HepG2 (cell line): ENCODE results near the gene TMBIM6. TPM values are rescaled to one million over a fixed set of nuclear protein-coding genes. Genes with fewer than 3 reads are reported as not detected.

Experiments
- KDM2A ChIP-seq: sonication (generic); formaldehyde crosslinking; IDR thresholded peaks from 2 replicates; pipeline ENCODE4 v1.4.0; 2020; ENCODE audit warnings: low read depth, missing genetic modification reagents, borderline replicate concordance
- NRL ChIP-seq: sonication (generic); formaldehyde crosslinking; IDR thresholded peaks from 2 replicates; pipeline ENCODE4 v1.5.0; 2020; ENCODE audit warnings: missing genetic modification reagents, mild to moderate bottlenecking, moderate library complexity, borderline replicate concordance
- REXO4 ChIP-seq: sonication (generic); formaldehyde crosslinking; IDR thresholded peaks from 2 replicates; pipeline ENCODE4 v1.8.0; 2022; ENCODE audit warnings: missing genetic modification reagents, mild to moderate bottlenecking, borderline replicate concordance
- SNRNP70 ChIP-seq: fragments of 200-400 bp; formaldehyde crosslinking; IDR thresholded peaks from 2 replicates; pipeline ENCODE4 v1.6.1; 2017; ENCODE audit warnings: mild to moderate bottlenecking, low read depth, low read length, moderate library complexity
- SOX6 ChIP-seq, 2 experiments: fragments of 450-650 bp in 1 of 2; sonication (generic) in 1 of 2; formaldehyde crosslinking in 1 of 2; IDR thresholded peaks; 2 replicates each; pipeline versions ENCODE4 v1.4.0 to v1.6.1; 2017 to 2020; ENCODE audit warnings: antibody characterized with exemption in 1 of 2, mild to moderate bottlenecking in 1 of 2, missing genetic modification reagents in 1 of 2
- SPEN ChIP-seq: sonication (generic); formaldehyde crosslinking; IDR thresholded peaks from 2 replicates; pipeline ENCODE4 v1.5.1; 2020; ENCODE audit warnings: low read depth, mild to moderate bottlenecking, missing genetic modification reagents
- TMF1 ChIP-seq: sonication (generic); formaldehyde crosslinking; IDR thresholded peaks from 2 replicates; pipeline ENCODE4 v1.8.1; 2022; ENCODE audit warnings: low read depth, missing genetic modification reagents
- WIZ ChIP-seq: sonication (generic); formaldehyde crosslinking; IDR thresholded peaks from 2 replicates; pipeline ENCODE4 v1.5.1; 2020; ENCODE audit warnings: mild to moderate bottlenecking, missing genetic modification reagents
- ZNF317 ChIP-seq: sonication (generic); formaldehyde crosslinking; IDR thresholded peaks from 2 replicates; pipeline ENCODE4 v1.5.0; 2020; ENCODE audit warnings: mild to moderate bottlenecking, missing genetic modification reagents
- ZNF333 ChIP-seq: sonication (generic); formaldehyde crosslinking; IDR thresholded peaks from 2 replicates; pipeline ENCODE4 v1.4.0; 2020; ENCODE audit warnings: mild to moderate bottlenecking, missing genetic modification reagents, borderline replicate concordance
- ZNF776 ChIP-seq: sonication (generic); formaldehyde crosslinking; IDR thresholded peaks from 2 replicates; pipeline ENCODE4 v1.4.0; 2020; ENCODE audit warnings: mild to moderate bottlenecking, missing genetic modification reagents
- ZNF878 ChIP-seq: sonication (generic); formaldehyde crosslinking; IDR thresholded peaks from 2 replicates; pipeline ENCODE4 v1.8.1; 2023; ENCODE audit warnings: mild to moderate bottlenecking, missing genetic modification reagents, moderate library complexity
- polyA plus RNA-seq, 8 experiments: library from polyadenylated mRNA; depleted of rRNA in 3 of 8; stranded (reverse) in 7 of 8; unstranded in 1 of 8; fragments of >200 nt; fragmentation: Illumina TruSeq in 4 of 8; extraction: Trizol in 4 of 8; gene quantifications; 2 replicates each; pipeline versions ENCODE4 v1.2.1 to v1.2.3, GENCODE V29; 2011 to 2016; ENCODE audit warnings: low read depth in 4 of 8, missing spikeins in 1 of 8, mixed read lengths in 1 of 8; ENCODE audit not compliant: insufficient read depth in 1 of 8
- total RNA-seq, 5 experiments: library from RNA; depleted of rRNA; stranded (reverse); fragments of >200 nt; fragmentation: Illumina TruSeq; extraction: Trizol; gene quantifications; 2 replicates each; pipeline ENCODE4 v1.2.3, GENCODE V29; 2016; ENCODE audit warnings: low read depth in 1 of 5
- TF ChIP-seq, protein P1 (sequence below): sonication (generic); formaldehyde crosslinking; IDR thresholded peaks from 2 replicates; pipeline ENCODE4 v1.4.0; 2020; ENCODE audit warnings: missing genetic modification reagents
- TF ChIP-seq, protein P2 (sequence below): sonication (generic); formaldehyde crosslinking; IDR thresholded peaks from 2 replicates; pipeline ENCODE4 v1.5.1; 2020; ENCODE audit warnings: mild to moderate bottlenecking, missing genetic modification reagents
- TF ChIP-seq, protein P3 (sequence below): sonication (generic); formaldehyde crosslinking; conservative IDR thresholded peaks from 2 replicates; pipeline ENCODE4 v1.8.0; 2022; ENCODE audit warnings: low read depth, missing genetic modification reagents
- TF ChIP-seq, protein P4 (sequence below): sonication (generic); formaldehyde crosslinking; IDR thresholded peaks from 2 replicates; pipeline ENCODE4 v1.9.0; 2022; ENCODE audit warnings: low read depth, missing genetic modification reagents
- TF ChIP-seq, protein P5 (sequence below): fragments of 450-650 bp; IDR thresholded peaks from 2 replicates; pipeline ENCODE4 v1.6.1; 2017; ENCODE audit warnings: mild to moderate bottlenecking

The TMBIM6 gene
- total and polyA plus RNA-seq, 2 of the 13 experiments (the other 11 are each of a cell fraction or from before 2014, with no cell fraction given) = 412 to 468 TPM

DNA sequence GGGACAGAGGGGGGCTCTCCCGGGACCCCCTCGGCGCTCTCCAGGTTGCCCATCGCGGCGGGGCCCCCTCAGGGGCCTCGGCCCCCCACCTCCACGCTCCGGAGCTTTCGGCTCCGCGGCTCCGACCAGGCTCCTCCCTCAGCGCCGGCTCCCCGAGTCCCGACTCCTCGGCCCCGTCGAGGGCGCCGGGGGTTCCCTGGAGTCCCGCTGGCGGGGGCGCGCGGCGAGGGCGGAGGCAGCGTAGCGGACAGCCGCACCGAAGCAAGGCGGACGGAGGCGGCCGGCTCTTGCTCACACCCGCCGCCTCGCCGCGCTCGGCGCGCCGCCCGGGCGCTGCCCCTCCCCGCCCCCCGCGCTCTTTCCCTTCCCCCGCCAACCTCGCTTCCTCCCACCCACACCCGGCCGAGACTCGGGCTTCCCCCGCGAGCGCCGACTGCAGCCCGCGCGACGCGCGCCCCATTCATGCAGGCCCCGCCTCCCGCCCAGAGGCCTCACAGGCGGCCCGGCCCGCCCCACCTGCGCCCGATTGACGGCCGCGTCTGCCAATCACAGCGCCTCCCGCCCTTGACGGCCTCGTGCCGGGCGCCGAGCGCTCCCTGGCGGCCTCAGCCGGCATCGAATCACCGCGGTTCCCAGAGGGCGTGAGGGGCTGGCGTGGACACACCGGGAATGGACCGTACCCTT is 34.1 kb upstream of the TMBIM6 start, which contains the start of gene FMNL3 (continued):
- TF ChIP-seq, protein P1, sequence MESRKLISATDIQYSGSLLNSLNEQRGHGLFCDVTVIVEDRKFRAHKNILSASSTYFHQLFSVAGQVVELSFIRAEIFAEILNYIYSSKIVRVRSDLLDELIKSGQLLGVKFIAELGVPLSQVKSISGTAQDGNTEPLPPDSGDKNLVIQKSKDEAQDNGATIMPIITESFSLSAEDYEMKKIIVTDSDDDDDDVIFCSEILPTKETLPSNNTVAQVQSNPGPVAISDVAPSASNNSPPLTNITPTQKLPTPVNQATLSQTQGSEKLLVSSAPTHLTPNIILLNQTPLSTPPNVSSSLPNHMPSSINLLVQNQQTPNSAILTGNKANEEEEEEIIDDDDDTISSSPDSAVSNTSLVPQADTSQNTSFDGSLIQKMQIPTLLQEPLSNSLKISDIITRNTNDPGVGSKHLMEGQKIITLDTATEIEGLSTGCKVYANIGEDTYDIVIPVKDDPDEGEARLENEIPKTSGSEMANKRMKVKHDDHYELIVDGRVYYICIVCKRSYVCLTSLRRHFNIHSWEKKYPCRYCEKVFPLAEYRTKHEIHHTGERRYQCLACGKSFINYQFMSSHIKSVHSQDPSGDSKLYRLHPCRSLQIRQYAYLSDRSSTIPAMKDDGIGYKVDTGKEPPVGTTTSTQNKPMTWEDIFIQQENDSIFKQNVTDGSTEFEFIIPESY (CRISPR knock-in tag) = peak; percentile 82
- TF ChIP-seq TMF1 (CRISPR knock-in tag) (peak; percentile 79; the same call in 1 of the 2 replicates), SNRNP70 (no peak), WIZ (no peak), KDM2A (peak; percentile 83), ZNF333 (no peak), ZNF776 (no peak), SOX6 (IDR thresholded peaks at IDR 0.05) (no peak), SOX6 (CRISPR knock-in tag; IDR thresholded peaks at IDR 0.05) (no peak), REXO4 (CRISPR knock-in tag) (no peak), ZNF878 (peak; percentile 68; the same call in 1 of the 2 replicates), NRL (CRISPR knock-in tag) (peak; percentile 83; the same call in 1 of the 2 replicates), SPEN (CRISPR knock-in tag) (peak; percentile 86), ZNF317 (CRISPR knock-in tag) (no peak)
- TF ChIP-seq, protein P2, sequence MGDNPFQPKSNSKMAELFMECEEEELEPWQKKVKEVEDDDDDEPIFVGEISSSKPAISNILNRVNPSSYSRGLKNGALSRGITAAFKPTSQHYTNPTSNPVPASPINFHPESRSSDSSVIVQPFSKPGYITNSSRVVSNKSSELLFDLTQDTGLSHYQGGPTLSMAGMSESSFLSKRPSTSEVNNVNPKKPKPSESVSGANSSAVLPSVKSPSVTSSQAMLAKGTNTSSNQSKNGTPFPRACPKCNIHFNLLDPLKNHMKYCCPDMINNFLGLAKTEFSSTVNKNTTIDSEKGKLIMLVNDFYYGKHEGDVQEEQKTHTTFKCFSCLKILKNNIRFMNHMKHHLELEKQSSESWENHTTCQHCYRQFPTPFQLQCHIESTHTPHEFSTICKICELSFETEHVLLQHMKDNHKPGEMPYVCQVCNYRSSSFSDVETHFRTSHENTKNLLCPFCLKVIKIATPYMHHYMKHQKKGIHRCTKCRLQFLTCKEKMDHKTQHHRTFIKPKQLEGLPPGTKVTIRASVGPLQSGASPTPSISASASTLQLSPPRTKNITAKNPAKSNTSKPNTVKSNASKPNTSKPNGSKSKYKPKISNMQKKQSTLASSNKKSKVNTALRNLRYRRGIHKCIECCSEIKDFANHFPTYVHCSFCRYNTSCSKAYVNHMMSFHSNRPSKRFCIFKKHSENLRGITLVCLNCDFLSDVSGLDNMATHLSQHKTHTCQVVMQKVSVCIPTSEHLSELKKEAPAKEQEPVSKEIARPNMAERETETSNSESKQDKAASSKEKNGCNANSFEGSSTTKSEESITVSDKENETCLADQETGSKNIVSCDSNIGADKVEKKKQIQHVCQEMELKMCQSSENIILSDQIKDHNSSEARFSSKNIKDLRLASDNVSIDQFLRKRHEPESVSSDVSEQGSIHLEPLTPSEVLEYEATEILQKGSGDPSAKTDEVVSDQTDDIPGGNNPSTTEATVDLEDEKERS (CRISPR knock-in tag) = no peak
- TF ChIP-seq, protein P3, sequence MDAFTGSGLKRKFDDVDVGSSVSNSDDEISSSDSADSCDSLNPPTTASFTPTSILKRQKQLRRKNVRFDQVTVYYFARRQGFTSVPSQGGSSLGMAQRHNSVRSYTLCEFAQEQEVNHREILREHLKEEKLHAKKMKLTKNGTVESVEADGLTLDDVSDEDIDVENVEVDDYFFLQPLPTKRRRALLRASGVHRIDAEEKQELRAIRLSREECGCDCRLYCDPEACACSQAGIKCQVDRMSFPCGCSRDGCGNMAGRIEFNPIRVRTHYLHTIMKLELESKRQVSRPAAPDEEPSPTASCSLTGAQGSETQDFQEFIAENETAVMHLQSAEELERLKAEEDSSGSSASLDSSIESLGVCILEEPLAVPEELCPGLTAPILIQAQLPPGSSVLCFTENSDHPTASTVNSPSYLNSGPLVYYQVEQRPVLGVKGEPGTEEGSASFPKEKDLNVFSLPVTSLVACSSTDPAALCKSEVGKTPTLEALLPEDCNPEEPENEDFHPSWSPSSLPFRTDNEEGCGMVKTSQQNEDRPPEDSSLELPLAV (CRISPR knock-in tag) = peak; percentile 50; the same call in 1 of the 2 replicates
- TF ChIP-seq, protein P4, sequence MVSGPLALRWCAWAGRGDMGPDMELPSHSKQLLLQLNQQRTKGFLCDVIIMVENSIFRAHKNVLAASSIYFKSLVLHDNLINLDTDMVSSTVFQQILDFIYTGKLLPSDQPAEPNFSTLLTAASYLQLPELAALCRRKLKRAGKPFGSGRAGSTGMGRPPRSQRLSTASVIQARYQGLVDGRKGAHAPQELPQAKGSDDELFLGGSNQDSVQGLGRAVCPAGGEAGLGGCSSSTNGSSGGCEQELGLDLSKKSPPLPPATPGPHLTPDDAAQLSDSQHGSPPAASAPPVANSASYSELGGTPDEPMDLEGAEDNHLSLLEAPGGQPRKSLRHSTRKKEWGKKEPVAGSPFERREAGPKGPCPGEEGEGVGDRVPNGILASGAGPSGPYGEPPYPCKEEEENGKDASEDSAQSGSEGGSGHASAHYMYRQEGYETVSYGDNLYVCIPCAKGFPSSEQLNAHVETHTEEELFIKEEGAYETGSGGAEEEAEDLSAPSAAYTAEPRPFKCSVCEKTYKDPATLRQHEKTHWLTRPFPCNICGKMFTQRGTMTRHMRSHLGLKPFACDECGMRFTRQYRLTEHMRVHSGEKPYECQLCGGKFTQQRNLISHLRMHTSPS (CRISPR knock-in tag) = no peak
- TF ChIP-seq, protein P5, sequence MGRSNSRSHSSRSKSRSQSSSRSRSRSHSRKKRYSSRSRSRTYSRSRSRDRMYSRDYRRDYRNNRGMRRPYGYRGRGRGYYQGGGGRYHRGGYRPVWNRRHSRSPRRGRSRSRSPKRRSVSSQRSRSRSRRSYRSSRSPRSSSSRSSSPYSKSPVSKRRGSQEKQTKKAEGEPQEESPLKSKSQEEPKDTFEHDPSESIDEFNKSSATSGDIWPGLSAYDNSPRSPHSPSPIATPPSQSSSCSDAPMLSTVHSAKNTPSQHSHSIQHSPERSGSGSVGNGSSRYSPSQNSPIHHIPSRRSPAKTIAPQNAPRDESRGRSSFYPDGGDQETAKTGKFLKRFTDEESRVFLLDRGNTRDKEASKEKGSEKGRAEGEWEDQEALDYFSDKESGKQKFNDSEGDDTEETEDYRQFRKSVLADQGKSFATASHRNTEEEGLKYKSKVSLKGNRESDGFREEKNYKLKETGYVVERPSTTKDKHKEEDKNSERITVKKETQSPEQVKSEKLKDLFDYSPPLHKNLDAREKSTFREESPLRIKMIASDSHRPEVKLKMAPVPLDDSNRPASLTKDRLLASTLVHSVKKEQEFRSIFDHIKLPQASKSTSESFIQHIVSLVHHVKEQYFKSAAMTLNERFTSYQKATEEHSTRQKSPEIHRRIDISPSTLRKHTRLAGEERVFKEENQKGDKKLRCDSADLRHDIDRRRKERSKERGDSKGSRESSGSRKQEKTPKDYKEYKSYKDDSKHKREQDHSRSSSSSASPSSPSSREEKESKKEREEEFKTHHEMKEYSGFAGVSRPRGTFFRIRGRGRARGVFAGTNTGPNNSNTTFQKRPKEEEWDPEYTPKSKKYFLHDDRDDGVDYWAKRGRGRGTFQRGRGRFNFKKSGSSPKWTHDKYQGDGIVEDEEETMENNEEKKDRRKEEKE = no peak
